Liver (tissue), 9 donors: ENCODE measurements around the gene IFI27L1. TPM values are rescaled to one million over a fixed set of nuclear protein-coding genes. Genes with fewer than 3 reads are reported as not detected.

Experiments used
- DNase-seq: peaks from one replicate; pipeline ENCODE4 v3.0.0-alpha.2; 2017; ENCODE audit warnings: low spot score
- H3K27ac ChIP-seq, 2 donors: one replicate each; pipeline ENCODE4 v1.7.0; 2013; ENCODE audit warnings: inconsistent platforms in 2 of 2, low read length in 2 of 2, control low read depth in 1 of 2, low read depth in 1 of 2, mild to moderate bottlenecking in 1 of 2
- H3K27me3 ChIP-seq, 4 donors: one replicate each; pipeline versions ENCODE4 v1.6.1 to v1.7.0; 2013; ENCODE audit warnings: low read length in 3 of 4, inconsistent platforms in 1 of 4, mild to moderate bottlenecking in 1 of 4, moderate library complexity in 1 of 4; ENCODE audit not compliant: control insufficient read depth in 4 of 4, insufficient read depth in 4 of 4
- H3K36me3 ChIP-seq, 4 donors: one replicate each; pipeline versions ENCODE4 v1.6.1 to v1.7.0; 2013; ENCODE audit warnings: low read length in 3 of 4, mild to moderate bottlenecking in 3 of 4, low read depth in 1 of 4, moderate library complexity in 1 of 4; ENCODE audit not compliant: control insufficient read depth in 4 of 4, insufficient read depth in 3 of 4
- H3K4me1 ChIP-seq, 4 donors: one replicate each; pipeline versions ENCODE4 v1.6.1 to v1.7.0; 2013; ENCODE audit warnings: low read length in 3 of 4, mild to moderate bottlenecking in 3 of 4, moderate library complexity in 1 of 4; ENCODE audit not compliant: control insufficient read depth in 4 of 4, insufficient read depth in 4 of 4
- H3K4me3 ChIP-seq, 3 donors: one replicate each; pipeline versions ENCODE4 v1.6.1 to v1.7.0; 2013; ENCODE audit warnings: low read length in 3 of 3, control low read depth in 1 of 3, low read depth in 1 of 3, mild to moderate bottlenecking in 1 of 3
- H3K9ac ChIP-seq, 2 donors: one replicate each; pipeline ENCODE4 v1.7.0; 2013; ENCODE audit warnings: low read length in 2 of 2, mild to moderate bottlenecking in 2 of 2, moderate library complexity in 2 of 2, control low read depth in 1 of 2, low read depth in 1 of 2
- H3K9me3 ChIP-seq, 4 donors: one replicate each; pipeline versions ENCODE4 v1.6.1 to v1.7.0; 2013; ENCODE audit warnings: low read length in 3 of 4; ENCODE audit not compliant: control insufficient read depth in 4 of 4
- ATF3 ChIP-seq: IDR thresholded peaks from 2 replicates; pipeline ENCODE4 v1.6.1; 2016; ENCODE audit warnings: antibody characterized with exemption
- CTCF ChIP-seq: fragments of 150-350 bp; IDR thresholded peaks from 2 replicates; pipeline ENCODE4 v1.5.1; 2017; ENCODE audit warnings: improper control_type of control experiment, low read depth, low read length; ENCODE audit not compliant: missing input control
- EGR1 ChIP-seq, 2 donors: IDR thresholded peaks; 2 replicates each; pipeline ENCODE4 v1.6.1; 2016 to 2018; ENCODE audit warnings: antibody characterized with exemption in 2 of 2, low read depth in 2 of 2
- FOXA1 ChIP-seq: IDR thresholded peaks from 2 replicates; pipeline ENCODE4 v1.6.1; 2016; ENCODE audit warnings: antibody characterized with exemption
- FOXA2 ChIP-seq: IDR thresholded peaks from 2 replicates; pipeline ENCODE4 v1.6.1; 2016; ENCODE audit warnings: antibody characterized with exemption
- GABPA ChIP-seq, 2 donors: IDR thresholded peaks in 1 of 2; conservative IDR thresholded peaks in 1 of 2; 2 replicates each; pipeline ENCODE4 v1.6.1; 2016; ENCODE audit warnings: antibody characterized with exemption in 2 of 2, mild to moderate bottlenecking in 1 of 2, moderate library complexity in 1 of 2
- HNF4A ChIP-seq, 2 donors: conservative IDR thresholded peaks; 2 replicates each; pipeline ENCODE4 v1.6.1; 2016; ENCODE audit warnings: antibody characterized with exemption in 2 of 2, mild to moderate bottlenecking in 2 of 2
- HNF4G ChIP-seq: IDR thresholded peaks from 2 replicates; pipeline ENCODE4 v1.6.1; 2016; ENCODE audit warnings: antibody characterized with exemption
- JUND ChIP-seq, 2 donors: IDR thresholded peaks; 2 replicates each; pipeline ENCODE4 v1.6.1; 2016; ENCODE audit warnings: antibody characterized with exemption in 2 of 2
- MAX ChIP-seq: IDR thresholded peaks from 2 replicates; pipeline ENCODE4 v1.6.1; 2016; ENCODE audit warnings: antibody characterized with exemption
- NR2F2 ChIP-seq: IDR thresholded peaks from 2 replicates; pipeline ENCODE4 v1.6.1; 2016; ENCODE audit warnings: antibody characterized with exemption
- RAD21 ChIP-seq, 2 donors: IDR thresholded peaks; 2 replicates each; pipeline ENCODE4 v1.6.1; 2016; ENCODE audit warnings: antibody characterized with exemption in 2 of 2, mild to moderate bottlenecking in 2 of 2
- REST ChIP-seq: IDR thresholded peaks from 2 replicates; pipeline ENCODE4 v1.6.1; 2016; ENCODE audit warnings: antibody characterized with exemption, mild to moderate bottlenecking
- RXRA ChIP-seq, 2 donors: IDR thresholded peaks; 2 replicates each; pipeline ENCODE4 v1.6.1; 2017 to 2018; ENCODE audit warnings: antibody characterized with exemption in 2 of 2, mild to moderate bottlenecking in 1 of 2
- SP1 ChIP-seq: IDR thresholded peaks from 2 replicates; pipeline ENCODE4 v1.6.1; 2018; ENCODE audit warnings: antibody characterized with exemption, mild to moderate bottlenecking
- TAF1 ChIP-seq: conservative IDR thresholded peaks from 2 replicates; pipeline ENCODE4 v1.6.1; 2016; ENCODE audit warnings: antibody characterized with exemption, mild to moderate bottlenecking
- YY1 ChIP-seq: IDR thresholded peaks from 2 replicates; pipeline ENCODE4 v1.6.1; 2016; ENCODE audit warnings: antibody characterized with exemption, mild to moderate bottlenecking
- ZBTB33 ChIP-seq: IDR thresholded peaks from 2 replicates; pipeline ENCODE4 v1.6.1; 2016; ENCODE audit warnings: antibody characterized with exemption
- WGBS: extraction: QIAGEN DNeasy Blood & Tissue Kit; methylation state at CpG from one replicate; pipeline ENCODE4 v1.1.7; 2013; 5-methylcytosine and 5-hydroxymethylcytosine counted together
- polyA plus RNA-seq, 2 donors: library from polyadenylated mRNA; stranded (reverse) in 1 of 2; unstranded in 1 of 2; fragments of 200-250 nt in 1 of 2; fragments of >200 nt in 1 of 2; fragmentation: Nextera tagmentation in 1 of 2; extraction: Ambion mirVana in 1 of 2; gene quantifications; one replicate each; pipeline versions ENCODE4 v1.2.1 to v1.2.3, GENCODE V29; 2013 to 2015
- total RNA-seq, 2 donors: library from RNA; depleted of rRNA; stranded (reverse); fragments of >200 nt; gene quantifications; one replicate each; pipeline ENCODE4 v1.2.3, GENCODE V29; 2014
- donor health status: healthy.
- donor health status: healthy.
- donor health status: healthy.
- donor health status: healthy.
- donor health status: healthy.

IFI27L1 gene
- total and polyA plus RNA-seq, 4 donors = 3.7 to 8.1 (median 5.6) TPM

GRCh38 chr14:94087891-94088290, 6.8 kb downstream of the IFI27L1 start:
- Histone ChIP-seq H3K27me3 (no peaks in the 10 kb centered on the region), H3K36me3 (no peaks in the 10 kb centered on the region), H3K9me3 (no peaks in the 10 kb centered on the region), H3K27ac (no peak overlapping the region), H3K4me1 (no peaks in the 10 kb centered on the region), H3K4me3 (no peak overlapping the region), H3K9ac (no peak overlapping the region)
- TF ChIP-seq MAX = no peak
- no peak for TF ChIP-seq CTCF
- no peak for TF ChIP-seq ZBTB33
- no peak for TF ChIP-seq RXRA (IDR thresholded peaks at IDR 0.05)
- TF ChIP-seq SP1 = no peak
- TF ChIP-seq GABPA (IDR thresholded peaks at IDR 0.05 in 1 of 2, conservative IDR thresholded peaks at IDR 0.05 in 1 of 2) = no peak
- TF ChIP-seq EGR1 (IDR thresholded peaks at IDR 0.05; ENCODE audit: low read depth in 2 of 2) = no peak
- TF ChIP-seq TAF1 = no peak
- TF ChIP-seq HNF4A (conservative IDR thresholded peaks at IDR 0.05) = no peak
- TF ChIP-seq FOXA2 = no peak
- no peak for TF ChIP-seq JUND (IDR thresholded peaks at IDR 0.05)
- no peak for TF ChIP-seq NR2F2
- TF ChIP-seq ATF3 = no peak
- TF ChIP-seq FOXA1 = no peak
- no peak for TF ChIP-seq REST
- no peak for TF ChIP-seq HNF4G
- TF ChIP-seq YY1 = no peak
- no peak for TF ChIP-seq RAD21 (IDR thresholded peaks at IDR 0.05)
- DNase-seq = no peak
- 92% methylated on average over 4 of the region's 4 CpGs for WGBS
